HepG2 (cell line): Measurements from ENCODE around the gene ATR. TPM values are rescaled to one million over a fixed set of nuclear protein-coding genes. Genes with fewer than 3 reads are reported as not detected.
"Not testable (repeated sequence)": the region's sequence is repeated elsewhere in the genome, so short reads cannot be mapped to it uniquely, and the experiment has no call there.

Experiments used
- ATAC-seq: fragments of 200-7000 bp; cut with Tn5 transposase; 3 replicates; pipeline ENCODE4 v1.9.1; 2020; ENCODE audit warnings: mild to moderate bottlenecking, moderate library complexity
- BruUV-seq: library from RNA; stranded (reverse); fragments of 400-500 nt; replicated peaks from 2 replicates; lab custom pipeline; 2021; lab: Mats Ljungman, UMichigan
- CTCF ChIA-PET: fragments of 300-600 bp; formaldehyde crosslinking; extraction: SDS; loops from one replicate; lab custom pipeline; 2021; ENCODE audit warnings: low total read pairs, inconsistent platforms, low intra/inter-chr PET ratio; lab: Yijun Ruan, JAX
- POLR2A ChIA-PET: fragments of 350-600 bp; sonication (Branson Sonifier 250); formaldehyde crosslinking; loops from one replicate; lab custom pipeline; 2020; ENCODE audit warnings: antibody characterized with exemption, inconsistent platforms; lab: Yijun Ruan, JAX
- DNase-seq: peaks from one replicate; pipeline ENCODE4 v3.0.0-alpha.2; 2015; ENCODE audit warnings: low spot score
- FAIRE-seq: peaks from 3 replicates; lab custom pipeline; 2011; peaks lifted over from hg19 to GRCh38; lab: Jason Lieb, UNC
- H2AFZ ChIP-seq: one replicate; pipeline ENCODE4 v1.6.1; 2011; ENCODE audit warnings: low read length, inconsistent platforms
- H3K27ac ChIP-seq: fragments of 300-600 bp; 3 replicates; pipeline ENCODE4 v1.8.0; 2011; ENCODE audit warnings: mixed run types, mild to moderate bottlenecking, mixed read lengths, low read length, inconsistent platforms; ENCODE audit not compliant: insufficient read depth; ENCODE audit errors: extremely low read length
- H3K27me3 ChIP-seq, 2 experiments: fragments of 200-600 bp in 1 of 2; 2 replicates in 1 of 2; 3 replicates in 1 of 2; pipeline versions ENCODE4 v1.6.0 to v1.8.0; 2011; ENCODE audit warnings: low read length in 2 of 2, mild to moderate bottlenecking in 2 of 2, moderate library complexity in 2 of 2, inconsistent platforms in 1 of 2; ENCODE audit not compliant: insufficient read depth in 2 of 2, control insufficient read depth in 1 of 2
- H3K36me3 ChIP-seq, 2 experiments: fragments of 200-600 bp in 1 of 2; replicated peaks in 1 of 2; 2 replicates in 1 of 2; 3 replicates in 1 of 2; pipeline versions ENCODE4 v1.5.1 to v1.8.0; 2011; ENCODE audit warnings: low read length in 2 of 2, inconsistent platforms in 1 of 2; ENCODE audit not compliant: insufficient read depth in 2 of 2, control insufficient read depth in 1 of 2
- H3K4me1 ChIP-seq: 2 replicates; pipeline ENCODE4 v1.5.1; 2012; ENCODE audit warnings: low read length, inconsistent platforms; ENCODE audit not compliant: insufficient read depth
- H3K4me2 ChIP-seq: 2 replicates; pipeline ENCODE4 v1.6.0; 2011; ENCODE audit warnings: low read depth, low read length, inconsistent platforms
- H3K4me3 ChIP-seq, 3 experiments: fragments of 200-600 bp in 1 of 3; sonication (generic), shearing (Covaris generic) in 1 of 3; replicated peaks in 1 of 3; 2 replicates each; pipeline ENCODE4 v1.5.1; 2011 to 2016; ENCODE audit warnings: low read length in 3 of 3, inconsistent platforms in 2 of 3, low read depth in 2 of 3, mild to moderate bottlenecking in 2 of 3, control low read depth in 1 of 3, mixed read lengths in 1 of 3; ENCODE audit not compliant: insufficient read depth in 1 of 3
- H3K79me2 ChIP-seq: one replicate; pipeline ENCODE4 v1.6.1; 2011; ENCODE audit warnings: low read length, inconsistent platforms; ENCODE audit not compliant: insufficient read depth
- H3K9ac ChIP-seq: 2 replicates; pipeline ENCODE4 v1.6.0; 2011; ENCODE audit warnings: mild to moderate bottlenecking, low read depth, low read length, inconsistent platforms; ENCODE audit not compliant: insufficient read depth
- H3K9me3 ChIP-seq: 2 replicates; pipeline ENCODE4 v1.5.1; 2012; ENCODE audit warnings: mild to moderate bottlenecking, low read length
- H4K20me1 ChIP-seq: 2 replicates; pipeline ENCODE4 v1.6.0; 2011; ENCODE audit warnings: inconsistent platforms, mild to moderate bottlenecking, low read length, moderate library complexity; ENCODE audit not compliant: insufficient read depth
- FOSL2 ChIP-seq: sonication (generic); formaldehyde crosslinking; IDR thresholded peaks from 2 replicates; pipeline ENCODE4 v1.4.0; 2020; ENCODE audit warnings: missing genetic modification reagents
- GATAD2A ChIP-seq: IDR thresholded peaks from 2 replicates; pipeline ENCODE4 v1.6.1; 2016
- HNF4G ChIP-seq, 2 experiments: sonication (generic) in 1 of 2; formaldehyde crosslinking in 1 of 2; IDR thresholded peaks; 2 replicates each; pipeline versions ENCODE4 v1.4.0 to v1.6.1; 2011 to 2020; ENCODE audit warnings: borderline replicate concordance in 2 of 2, low read depth in 2 of 2, mild to moderate bottlenecking in 2 of 2, low read length in 1 of 2, missing genetic modification reagents in 1 of 2, moderate library complexity in 1 of 2
- MAFF ChIP-seq: IDR thresholded peaks from 2 replicates; pipeline ENCODE4 v1.6.1; 2011; ENCODE audit warnings: low read depth, low read length, improper control_type of control experiment
- PITX1 ChIP-seq: sonication (generic); formaldehyde crosslinking; IDR thresholded peaks from 2 replicates; pipeline ENCODE4 v1.5.1; 2020; ENCODE audit warnings: mild to moderate bottlenecking, missing genetic modification reagents
- ZNF674 ChIP-seq: sonication (generic); formaldehyde crosslinking; IDR thresholded peaks from 2 replicates; pipeline ENCODE4 v1.5.0; 2020; ENCODE audit warnings: low read depth, mild to moderate bottlenecking, missing genetic modification reagents
- WGBS: methylation state at CpG from one replicate; pipeline ENCODE4 v1.1.6; 2017; ENCODE audit warnings: low lambda C conversion rate; 5-methylcytosine and 5-hydroxymethylcytosine counted together
- in situ Hi-C: cut with HindIII; loops from 2 replicates; pipeline ENCODE4 v1.10.0; 2017; ENCODE audit warnings: low pct_unique_long_range_greater_than_20kb; ENCODE audit not compliant: extremely low pct_ligation_motif_present
- intact Hi-C: fragments of 100-400 bp; cut with micrococcal nuclease; formaldehyde crosslinking; loops from one replicate; pipeline ENCODE4 v1.10.0; 2022; ENCODE audit not compliant: unreplicated experiment
- polyA plus RNA-seq, 8 experiments: library from polyadenylated mRNA; depleted of rRNA in 3 of 8; stranded (reverse) in 7 of 8; unstranded in 1 of 8; fragments of >200 nt; fragmentation: Illumina TruSeq in 4 of 8; extraction: Trizol in 4 of 8; gene quantifications; 2 replicates each; pipeline versions ENCODE4 v1.2.1 to v1.2.3, GENCODE V29; 2011 to 2016; ENCODE audit warnings: low read depth in 4 of 8, missing spikeins in 1 of 8, mixed read lengths in 1 of 8; ENCODE audit not compliant: insufficient read depth in 1 of 8
- total RNA-seq, 5 experiments: library from RNA; depleted of rRNA; stranded (reverse); fragments of >200 nt; fragmentation: Illumina TruSeq; extraction: Trizol; gene quantifications; 2 replicates each; pipeline ENCODE4 v1.2.3, GENCODE V29; 2016; ENCODE audit warnings: low read depth in 1 of 5
- TF ChIP-seq, protein P1 (sequence below): IDR thresholded peaks from 2 replicates; pipeline ENCODE4 v1.4.0; 2020; ENCODE audit warnings: mild to moderate bottlenecking, missing genetic modification reagents
- TF ChIP-seq, protein P2 (sequence below): sonication (generic); formaldehyde crosslinking; IDR thresholded peaks from 2 replicates; pipeline ENCODE4 v1.5.1; 2020; ENCODE audit warnings: mild to moderate bottlenecking, missing genetic modification reagents, borderline replicate concordance

The ATR gene
- total and polyA plus RNA-seq, 2 of the 13 experiments (the other 11 are each of a cell fraction or from before 2014, with no cell fraction given): 6.6 to 17.0 TPM

DNA sequence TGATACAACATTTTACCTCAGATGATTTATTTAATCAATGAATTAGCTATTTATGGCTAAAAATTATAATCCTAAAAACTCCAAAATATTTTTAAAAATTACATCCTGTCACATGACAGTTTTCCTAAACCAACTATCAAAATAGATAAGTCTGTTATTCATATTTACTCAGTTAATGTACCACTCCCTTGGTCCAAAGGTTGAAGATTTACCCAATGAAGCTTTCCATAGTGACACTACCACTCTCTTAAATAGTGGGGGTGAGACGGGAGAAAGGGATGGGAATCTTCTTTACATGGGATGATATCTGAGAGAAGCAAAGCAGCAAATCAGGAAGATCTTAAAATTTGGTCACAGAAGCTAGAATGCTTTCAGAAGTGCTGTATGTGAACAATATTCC, 161.2 kb downstream of the ATR start:
- Histone ChIP-seq H3K4me2 (no peak overlapping the region), H3K4me3 (no peak overlapping the region), H3K27ac (no peak overlapping the region), H3K36me3 (peaks cover 2 to 31% of the 10 kb centered on the region in 2 experiments; a peak in 3 of 5 replicates), H2AFZ (no peak overlapping the region), H3K9me3 (no peaks in the 10 kb centered on the region), H3K4me1 (peaks cover 9% of the 10 kb centered on the region), H3K9ac (no peak overlapping the region), H4K20me1 (no peaks in the 10 kb centered on the region), H3K27me3 (no peaks in the 10 kb centered on the region), H3K79me2 (no peaks in the 10 kb centered on the region)
- in situ Hi-C loops: no loop called here
- ATAC-seq (no peak), DNase-seq (peak; percentile 23), FAIRE-seq (no peak)
- BruUV-seq: no TSS peak
- TF ChIP-seq MAFF: 0 out of 2 replicates have a peak, but pooled peaks have one; percentile 36
- TF ChIP-seq ZNF674 (CRISPR knock-in tag): no peak
- ChIA-PET POLR2A (no interaction called here), CTCF (no interaction called here)
- intact Hi-C loops: no loop called here
- 82% methylated on average over 1 of the region's 1 CpG for WGBS

DNA sequence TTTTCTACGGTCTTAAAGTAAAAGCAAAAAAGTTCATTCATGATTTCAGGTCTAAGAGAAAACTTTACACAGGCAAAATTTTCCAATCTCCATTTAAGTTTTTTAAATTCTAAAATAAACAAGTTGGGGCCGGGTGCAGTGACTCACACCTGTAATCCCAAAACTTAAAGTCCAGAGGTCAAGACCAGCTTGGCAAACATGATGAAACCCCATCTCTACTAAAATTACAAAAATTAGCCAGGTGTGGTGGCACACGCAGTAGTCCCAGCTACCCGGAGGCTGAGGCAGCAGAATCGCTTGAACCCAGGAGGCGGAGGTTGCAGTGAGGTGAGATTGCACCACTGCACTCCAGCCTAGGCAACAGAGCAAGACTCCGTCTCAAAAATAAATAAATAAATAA, 178.0 kb downstream of the ATR start:
- H3K4me1 ChIP-seq: peaks cover 12% of the 10 kb centered on the region
- FAIRE-seq; ATAC-seq; BruUV-seq; intact Hi-C loops; POLR2A ChIA-PET; in situ Hi-C loops; CTCF ChIA-PET; H3K4me2 ChIP-seq; H3K79me2 ChIP-seq; H2AFZ ChIP-seq; H3K27ac ChIP-seq; H4K20me1 ChIP-seq; H3K27me3 ChIP-seq; H3K9ac ChIP-seq; H3K9me3 ChIP-seq; H3K4me3 ChIP-seq; TF ChIP-seq HNF4G (CRISPR knock-in tag; IDR thresholded peaks at IDR 0.05; ENCODE audit: borderline replicate concordance, low read depth): not testable (repeated sequence)
- DNase-seq: peak; percentile 39
- H3K36me3 ChIP-seq: peaks cover 6 to 18% of the 10 kb centered on the region in 2 experiments
- 58% methylated on average over 7 of the region's 7 CpGs for WGBS
- TF ChIP-seq GATAD2A (CRISPR knock-in tag): 0 out of 2 replicates have a peak, but pooled peaks have one; percentile 21
- TF ChIP-seq, protein P1, sequence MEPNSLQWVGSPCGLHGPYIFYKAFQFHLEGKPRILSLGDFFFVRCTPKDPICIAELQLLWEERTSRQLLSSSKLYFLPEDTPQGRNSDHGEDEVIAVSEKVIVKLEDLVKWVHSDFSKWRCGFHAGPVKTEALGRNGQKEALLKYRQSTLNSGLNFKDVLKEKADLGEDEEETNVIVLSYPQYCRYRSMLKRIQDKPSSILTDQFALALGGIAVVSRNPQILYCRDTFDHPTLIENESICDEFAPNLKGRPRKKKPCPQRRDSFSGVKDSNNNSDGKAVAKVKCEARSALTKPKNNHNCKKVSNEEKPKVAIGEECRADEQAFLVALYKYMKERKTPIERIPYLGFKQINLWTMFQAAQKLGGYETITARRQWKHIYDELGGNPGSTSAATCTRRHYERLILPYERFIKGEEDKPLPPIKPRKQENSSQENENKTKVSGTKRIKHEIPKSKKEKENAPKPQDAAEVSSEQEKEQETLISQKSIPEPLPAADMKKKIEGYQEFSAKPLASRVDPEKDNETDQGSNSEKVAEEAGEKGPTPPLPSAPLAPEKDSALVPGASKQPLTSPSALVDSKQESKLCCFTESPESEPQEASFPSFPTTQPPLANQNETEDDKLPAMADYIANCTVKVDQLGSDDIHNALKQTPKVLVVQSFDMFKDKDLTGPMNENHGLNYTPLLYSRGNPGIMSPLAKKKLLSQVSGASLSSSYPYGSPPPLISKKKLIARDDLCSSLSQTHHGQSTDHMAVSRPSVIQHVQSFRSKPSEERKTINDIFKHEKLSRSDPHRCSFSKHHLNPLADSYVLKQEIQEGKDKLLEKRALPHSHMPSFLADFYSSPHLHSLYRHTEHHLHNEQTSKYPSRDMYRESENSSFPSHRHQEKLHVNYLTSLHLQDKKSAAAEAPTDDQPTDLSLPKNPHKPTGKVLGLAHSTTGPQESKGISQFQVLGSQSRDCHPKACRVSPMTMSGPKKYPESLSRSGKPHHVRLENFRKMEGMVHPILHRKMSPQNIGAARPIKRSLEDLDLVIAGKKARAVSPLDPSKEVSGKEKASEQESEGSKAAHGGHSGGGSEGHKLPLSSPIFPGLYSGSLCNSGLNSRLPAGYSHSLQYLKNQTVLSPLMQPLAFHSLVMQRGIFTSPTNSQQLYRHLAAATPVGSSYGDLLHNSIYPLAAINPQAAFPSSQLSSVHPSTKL (CRISPR knock-in tag): peak; percentile 39; the same call in 1 of the 2 replicates
- peak; percentile 90 for TF ChIP-seq FOSL2 (CRISPR knock-in tag)
- TF ChIP-seq, protein P2, sequence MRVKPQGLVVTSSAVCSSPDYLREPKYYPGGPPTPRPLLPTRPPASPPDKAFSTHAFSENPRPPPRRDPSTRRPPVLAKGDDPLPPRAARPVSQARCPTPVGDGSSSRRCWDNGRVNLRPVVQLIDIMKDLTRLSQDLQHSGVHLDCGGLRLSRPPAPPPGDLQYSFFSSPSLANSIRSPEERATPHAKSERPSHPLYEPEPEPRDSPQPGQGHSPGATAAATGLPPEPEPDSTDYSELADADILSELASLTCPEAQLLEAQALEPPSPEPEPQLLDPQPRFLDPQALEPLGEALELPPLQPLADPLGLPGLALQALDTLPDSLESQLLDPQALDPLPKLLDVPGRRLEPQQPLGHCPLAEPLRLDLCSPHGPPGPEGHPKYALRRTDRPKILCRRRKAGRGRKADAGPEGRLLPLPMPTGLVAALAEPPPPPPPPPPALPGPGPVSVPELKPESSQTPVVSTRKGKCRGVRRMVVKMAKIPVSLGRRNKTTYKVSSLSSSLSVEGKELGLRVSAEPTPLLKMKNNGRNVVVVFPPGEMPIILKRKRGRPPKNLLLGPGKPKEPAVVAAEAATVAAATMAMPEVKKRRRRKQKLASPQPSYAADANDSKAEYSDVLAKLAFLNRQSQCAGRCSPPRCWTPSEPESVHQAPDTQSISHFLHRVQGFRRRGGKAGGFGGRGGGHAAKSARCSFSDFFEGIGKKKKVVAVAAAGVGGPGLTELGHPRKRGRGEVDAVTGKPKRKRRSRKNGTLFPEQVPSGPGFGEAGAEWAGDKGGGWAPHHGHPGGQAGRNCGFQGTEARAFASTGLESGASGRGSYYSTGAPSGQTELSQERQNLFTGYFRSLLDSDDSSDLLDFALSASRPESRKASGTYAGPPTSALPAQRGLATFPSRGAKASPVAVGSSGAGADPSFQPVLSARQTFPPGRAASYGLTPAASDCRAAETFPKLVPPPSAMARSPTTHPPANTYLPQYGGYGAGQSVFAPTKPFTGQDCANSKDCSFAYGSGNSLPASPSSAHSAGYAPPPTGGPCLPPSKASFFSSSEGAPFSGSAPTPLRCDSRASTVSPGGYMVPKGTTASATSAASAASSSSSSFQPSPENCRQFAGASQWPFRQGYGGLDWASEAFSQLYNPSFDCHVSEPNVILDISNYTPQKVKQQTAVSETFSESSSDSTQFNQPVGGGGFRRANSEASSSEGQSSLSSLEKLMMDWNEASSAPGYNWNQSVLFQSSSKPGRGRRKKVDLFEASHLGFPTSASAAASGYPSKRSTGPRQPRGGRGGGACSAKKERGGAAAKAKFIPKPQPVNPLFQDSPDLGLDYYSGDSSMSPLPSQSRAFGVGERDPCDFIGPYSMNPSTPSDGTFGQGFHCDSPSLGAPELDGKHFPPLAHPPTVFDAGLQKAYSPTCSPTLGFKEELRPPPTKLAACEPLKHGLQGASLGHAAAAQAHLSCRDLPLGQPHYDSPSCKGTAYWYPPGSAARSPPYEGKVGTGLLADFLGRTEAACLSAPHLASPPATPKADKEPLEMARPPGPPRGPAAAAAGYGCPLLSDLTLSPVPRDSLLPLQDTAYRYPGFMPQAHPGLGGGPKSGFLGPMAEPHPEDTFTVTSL (CRISPR knock-in tag): peak; percentile 52; the same call in 1 of the 2 replicates
- peak; percentile 65; the same call in 1 of the 2 replicates for TF ChIP-seq HNF4G (IDR thresholded peaks at IDR 0.05; ENCODE audit: borderline replicate concordance, low read depth, low read length)
- peak; percentile 54; the same call in 1 of the 2 replicates for TF ChIP-seq PITX1 (CRISPR knock-in tag)
